Spleen (tissue), 11 donors: ENCODE results near the gene ADAMTS19. TPM values are rescaled to one million over a fixed set of nuclear protein-coding genes. Genes with fewer than 3 reads are reported as not detected.

Source experiments
- DNase-seq: peaks from one replicate; pipeline ENCODE4 v3.0.0-alpha.2; 2020
- H3K27ac ChIP-seq, 8 donors: fragments of 200-600 bp; sonication (generic) in 7 of 8; 1 replicate in 4 of 8; 2 replicates in 4 of 8; pipeline versions ENCODE4 v1.5.0 to v1.8.0; 2016 to 2021; ENCODE audit warnings: inconsistent platforms in 4 of 8, mild to moderate bottlenecking in 4 of 8, moderate library complexity in 1 of 8
- H3K27me3 ChIP-seq, 7 donors: fragments of 200-600 bp; sonication (generic) in 6 of 7; replicated peaks in 1 of 7; 1 replicate in 4 of 7; 2 replicates in 3 of 7; pipeline versions ENCODE4 v1.5.0 to v1.8.0; 2016 to 2021; ENCODE audit warnings: inconsistent platforms in 3 of 7, mild to moderate bottlenecking in 1 of 7
- H3K36me3 ChIP-seq, 6 donors: fragments of 200-600 bp; sonication (generic) in 5 of 6; 1 replicate in 4 of 6; 2 replicates in 2 of 6; pipeline versions ENCODE4 v1.5.0 to v1.8.0; 2016 to 2021; ENCODE audit warnings: inconsistent platforms in 2 of 6
- H3K4me1 ChIP-seq, 6 donors: fragments of 200-600 bp; sonication (generic) in 5 of 6; 1 replicate in 3 of 6; 2 replicates in 3 of 6; pipeline versions ENCODE4 v1.5.0 to v1.8.0; 2016 to 2021; ENCODE audit warnings: inconsistent platforms in 3 of 6
- H3K4me3 ChIP-seq, 8 donors: fragments of 200-600 bp; sonication (generic) in 7 of 8; 1 replicate in 4 of 8; 2 replicates in 4 of 8; pipeline versions ENCODE4 v1.5.0 to v1.8.0; 2016 to 2021; ENCODE audit warnings: inconsistent platforms in 4 of 8, mild to moderate bottlenecking in 4 of 8, moderate library complexity in 2 of 8
- H3K9me3 ChIP-seq, 8 donors: fragments of 200-600 bp; sonication (generic) in 7 of 8; 1 replicate in 4 of 8; 2 replicates in 4 of 8; pipeline versions ENCODE4 v1.5.0 to v1.8.0; 2016 to 2021; ENCODE audit warnings: inconsistent platforms in 4 of 8
- POLR2A ChIP-seq, 3 donors: fragments of 450-650 bp; IDR thresholded peaks; one replicate each; pipeline ENCODE4 v1.5.1; 2017; ENCODE audit warnings: antibody characterized with exemption in 3 of 3, mild to moderate bottlenecking in 1 of 3
- POLR2AphosphoS5 ChIP-seq, 3 donors: sonication (generic); formaldehyde crosslinking; IDR thresholded peaks; one replicate each; pipeline ENCODE4 v1.5.1; 2017; ENCODE audit warnings: antibody characterized with exemption in 3 of 3
- WGBS, 5 donors: extraction: QIAGEN DNeasy Blood & Tissue Kit in 3 of 5; methylation state at CpG; one replicate each; pipeline versions ENCODE4 v1.1.5 to v1.1.7; 2013 to 2018; 5-methylcytosine and 5-hydroxymethylcytosine counted together
- intact Hi-C: fragments of 100-400 bp; cut with DNase I; formaldehyde crosslinking; loops from one replicate; pipeline ENCODE4 v1.15.0; 2023; ENCODE audit warnings: low total_unique reads
- polyA plus RNA-seq, 3 donors: library from polyadenylated mRNA; stranded (reverse); fragments of 200-250 nt; gene quantifications; one replicate each; pipeline ENCODE4 v1.2.1, GENCODE V29; 2013
- total RNA-seq, 7 donors: library from RNA; depleted of rRNA in 3 of 7; stranded (reverse); fragments of >200 nt in 3 of 7; fragmentation: NEBNext Ultra II Directional in 4 of 7; extraction: Animal tissue kit (Norgen Biotek cat#: 25700) in 4 of 7; gene quantifications; one replicate each; pipeline versions ENCODE4 v1.1.0 to v1.2.1, GENCODE V29; 2016 to 2021
- TF ChIP-seq, protein P1 (sequence below), 11 experiments: fragments of 200-600 bp in 7 of 11; fragments of 450-650 bp in 4 of 11; sonication (generic) in 4 of 11; IDR thresholded peaks in 8 of 11; conservative IDR thresholded peaks in 3 of 11; 1 replicate in 7 of 11; 2 replicates in 4 of 11; pipeline versions ENCODE4 v1.4.0 to v1.8.0; 2016 to 2021; ENCODE audit warnings: antibody characterized with exemption in 11 of 11, inconsistent platforms in 4 of 11, mild to moderate bottlenecking in 1 of 11
- donor health status: healthy with polysubstance abuse.
- donor health status: DM: no; HTN: no; CAD: no; lungs with moderate emphysema.
- donor health status: DM: no; HTN: no; CAD: no.
- donor health status: Bipolar disorder and iron deficiency.
- donor health status: healthy.
- donor health status: DM: no; HTN: no; CAD: no.
- donor health status: DM: yes; HTN: yes; CAD: no.

The ADAMTS19 gene
- total and polyA plus RNA-seq, 10 donors: 0.02 TPM; not detected in 9

DNA sequence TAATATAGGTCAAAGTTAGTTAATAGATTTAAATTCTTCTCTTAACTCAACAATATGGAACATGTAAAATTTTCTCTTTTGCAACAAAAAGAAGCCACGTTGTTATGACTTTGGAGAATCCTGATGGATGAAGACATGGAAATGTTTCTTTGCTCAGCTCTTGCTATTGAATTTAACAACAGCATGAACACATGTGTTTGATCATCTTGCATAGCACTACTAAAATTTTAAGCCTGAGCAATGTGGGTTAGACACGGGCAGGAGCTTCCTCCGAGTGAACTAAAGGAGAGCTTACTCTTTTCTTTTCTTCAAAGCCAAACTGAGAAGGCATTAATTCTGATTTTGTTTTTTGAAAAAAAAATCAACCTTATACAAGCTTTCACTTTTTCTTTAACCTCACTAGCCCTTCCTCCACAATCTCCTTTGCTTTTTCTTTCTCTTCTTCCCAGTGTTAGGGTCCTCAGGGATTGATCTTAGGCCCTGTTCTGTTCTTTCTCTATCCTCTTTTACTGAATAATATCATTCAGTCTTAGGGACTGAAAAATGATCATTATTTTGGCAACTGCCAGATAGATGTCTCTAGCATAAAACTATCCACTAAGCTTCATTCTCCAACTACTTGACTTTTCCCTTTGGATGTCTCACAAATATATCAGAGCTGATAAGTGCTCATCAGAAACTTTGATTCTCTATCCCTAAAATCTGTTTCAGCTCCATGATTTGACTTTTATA lies 36.9 kb downstream of the ADAMTS19 start:
- WGBS, 5 donors: 70 to 89% (median 78%) methylated on average over 3 of the region's 3 CpGs
- Histone ChIP-seq H3K4me3 (no peak overlapping the region), H3K27ac (no peak overlapping the region), H3K4me1 (no peaks in the 10 kb centered on the region), H3K36me3 (no peaks in the 10 kb centered on the region), H3K9me3 (no peaks in the 10 kb centered on the region), H3K27me3 (no peaks in the 10 kb centered on the region)
- TF ChIP-seq, protein P1, sequence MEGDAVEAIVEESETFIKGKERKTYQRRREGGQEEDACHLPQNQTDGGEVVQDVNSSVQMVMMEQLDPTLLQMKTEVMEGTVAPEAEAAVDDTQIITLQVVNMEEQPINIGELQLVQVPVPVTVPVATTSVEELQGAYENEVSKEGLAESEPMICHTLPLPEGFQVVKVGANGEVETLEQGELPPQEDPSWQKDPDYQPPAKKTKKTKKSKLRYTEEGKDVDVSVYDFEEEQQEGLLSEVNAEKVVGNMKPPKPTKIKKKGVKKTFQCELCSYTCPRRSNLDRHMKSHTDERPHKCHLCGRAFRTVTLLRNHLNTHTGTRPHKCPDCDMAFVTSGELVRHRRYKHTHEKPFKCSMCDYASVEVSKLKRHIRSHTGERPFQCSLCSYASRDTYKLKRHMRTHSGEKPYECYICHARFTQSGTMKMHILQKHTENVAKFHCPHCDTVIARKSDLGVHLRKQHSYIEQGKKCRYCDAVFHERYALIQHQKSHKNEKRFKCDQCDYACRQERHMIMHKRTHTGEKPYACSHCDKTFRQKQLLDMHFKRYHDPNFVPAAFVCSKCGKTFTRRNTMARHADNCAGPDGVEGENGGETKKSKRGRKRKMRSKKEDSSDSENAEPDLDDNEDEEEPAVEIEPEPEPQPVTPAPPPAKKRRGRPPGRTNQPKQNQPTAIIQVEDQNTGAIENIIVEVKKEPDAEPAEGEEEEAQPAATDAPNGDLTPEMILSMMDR (IDR thresholded peaks at IDR 0.05 in 8 of 11, conservative IDR thresholded peaks at IDR 0.05 in 3 of 11): no peak
- TF ChIP-seq POLR2A (IDR thresholded peaks at IDR 0.05): no peak
- TF ChIP-seq POLR2AphosphoS5 (IDR thresholded peaks at IDR 0.05): no peak
- intact Hi-C loops: no loop called here
- DNase-seq: no peak

DNA sequence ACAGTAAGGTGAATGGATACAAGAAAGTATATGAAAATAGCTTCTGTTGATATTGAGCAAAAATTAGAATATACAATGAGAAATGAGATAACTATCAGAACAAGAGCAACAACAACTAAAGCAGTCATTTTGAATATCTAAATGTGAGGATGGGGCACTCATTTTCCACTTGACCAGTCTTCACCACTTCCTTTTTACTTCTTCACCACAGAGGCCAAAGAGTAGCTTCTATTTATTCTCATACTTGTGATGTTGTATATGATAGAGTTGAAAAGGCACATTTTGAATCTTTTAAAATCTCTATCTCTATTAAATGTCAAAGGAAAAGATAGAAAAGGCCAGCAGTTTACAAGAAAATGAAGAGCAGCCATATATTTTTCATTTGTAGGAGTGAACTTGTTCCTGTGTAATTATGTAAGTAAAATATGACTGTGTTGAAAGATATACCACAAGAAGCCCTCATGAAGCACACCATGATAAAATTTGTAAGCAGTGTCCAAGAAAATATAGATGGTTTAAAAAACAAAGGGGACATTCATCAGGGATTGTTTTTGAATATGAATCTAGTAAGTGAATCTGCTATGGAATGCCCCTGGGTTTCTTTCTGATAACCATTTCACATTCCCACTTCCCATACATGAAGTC lies 39.2 kb downstream of the ADAMTS19 start:
- intact Hi-C loops: no loop called here
- H3K36me3 ChIP-seq: no peaks in the 10 kb centered on the region

DNA sequence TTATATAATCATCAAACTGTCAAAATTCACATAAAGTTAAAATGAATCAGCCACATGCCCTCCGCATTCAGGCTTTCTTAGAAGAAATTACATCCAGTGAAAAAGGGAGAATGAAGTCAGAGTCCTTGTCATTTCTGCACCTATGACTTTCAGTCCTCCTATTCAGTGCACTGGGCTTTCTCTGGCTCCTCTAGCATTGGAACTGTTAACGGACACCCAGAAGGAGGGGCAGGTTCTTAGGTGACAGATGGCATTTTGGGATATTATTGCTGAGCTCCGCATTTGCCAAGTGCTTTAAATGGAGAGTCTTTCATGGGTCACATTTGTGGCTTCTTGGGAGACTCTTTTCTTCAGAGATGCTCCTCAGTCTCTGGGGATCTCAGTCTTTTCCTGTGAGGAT lies 40.0 kb downstream of the ADAMTS19 start:
- no peaks in the 10 kb centered on the region for H3K27me3 ChIP-seq
- H3K9me3 ChIP-seq: no peaks in the 10 kb centered on the region
- H3K4me1 ChIP-seq: no peaks in the 10 kb centered on the region
- no peak for DNase-seq
- H3K27ac ChIP-seq: no peak overlapping the region
- no peak overlapping the region for H3K4me3 ChIP-seq
- 80 to 95% (median 87%) methylated on average over 3 of the region's 3 CpGs for WGBS, 5 donors
- no peaks in the 10 kb centered on the region for H3K36me3 ChIP-seq
- intact Hi-C loops: no loop called here
- TF ChIP-seq POLR2A (IDR thresholded peaks at IDR 0.05) (no peak), POLR2AphosphoS5 (IDR thresholded peaks at IDR 0.05) (no peak)
- TF ChIP-seq, protein P1 (IDR thresholded peaks at IDR 0.05 in 8 of 11, conservative IDR thresholded peaks at IDR 0.05 in 3 of 11): no peak

More for the DNA sequence above, 39.2 kb downstream of the ADAMTS19 start:
- H3K27ac ChIP-seq: no peak overlapping the region
- no peak for DNase-seq
- no peaks in the 10 kb centered on the region for H3K27me3 ChIP-seq
- TF ChIP-seq, protein P1 (IDR thresholded peaks at IDR 0.05 in 8 of 11, conservative IDR thresholded peaks at IDR 0.05 in 3 of 11): no peak
- no peak for TF ChIP-seq POLR2AphosphoS5 (IDR thresholded peaks at IDR 0.05)
- no peak for TF ChIP-seq POLR2A (IDR thresholded peaks at IDR 0.05)
- H3K4me3 ChIP-seq: no peak overlapping the region
- H3K9me3 ChIP-seq: no peaks in the 10 kb centered on the region
- H3K4me1 ChIP-seq: no peaks in the 10 kb centered on the region

DNA sequence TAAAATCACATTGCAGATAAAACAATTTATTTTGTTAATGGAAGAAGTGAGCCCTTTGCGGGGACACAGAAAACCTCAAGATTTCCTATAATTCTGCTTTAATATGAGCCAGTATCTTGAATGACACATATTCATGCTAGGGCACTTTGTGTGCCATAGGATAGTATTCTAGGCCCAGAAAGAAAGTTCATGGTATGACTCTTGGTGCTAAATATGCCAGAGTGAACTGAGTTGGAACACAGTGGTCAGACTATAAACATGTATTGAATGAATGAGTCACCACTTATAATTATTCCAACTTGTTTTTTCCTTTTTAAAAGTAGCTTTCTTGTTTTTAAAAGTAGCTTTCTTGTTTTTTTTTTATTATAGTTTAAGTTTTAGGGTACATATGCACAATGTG lies 46.0 kb downstream of the ADAMTS19 start:
- TF ChIP-seq, protein P1 (IDR thresholded peaks at IDR 0.05 in 8 of 11, conservative IDR thresholded peaks at IDR 0.05 in 3 of 11): no peak
- TF ChIP-seq POLR2A (IDR thresholded peaks at IDR 0.05): no peak
- no peak for TF ChIP-seq POLR2AphosphoS5 (IDR thresholded peaks at IDR 0.05)
- H3K27ac ChIP-seq: no peak overlapping the region
- no peaks in the 10 kb centered on the region for H3K9me3 ChIP-seq
- H3K4me1 ChIP-seq: no peaks in the 10 kb centered on the region
- no peak for DNase-seq
- H3K27me3 ChIP-seq: no peaks in the 10 kb centered on the region
- WGBS, 5 donors: 85 to 100% (median 93%) methylated on average over 1 of the region's 1 CpG
- intact Hi-C loops: no loop called here
- H3K36me3 ChIP-seq: no peaks in the 10 kb centered on the region
- H3K4me3 ChIP-seq: no peak overlapping the region
